HG03442 (cell line): ENCODE measurements around the gene C11orf16.
"Not testable (repeated sequence)": the region's sequence is repeated elsewhere in the genome, so short reads cannot be mapped to it uniquely, and the experiment has no call there.

ENCODE experiments used
- ATAC-seq: cut with Tn5 transposase; IDR thresholded peaks from one replicate; pipeline ENCODE4 v1.9.1; 2021; ENCODE audit warnings: mild to moderate bottlenecking, moderate library complexity; ENCODE audit not compliant: unreplicated experiment

The C11orf16 gene

GRCh38 chr11:8899119-8899753 is 33.5 kb downstream of the C11orf16 start:
- ATAC-seq: no peak

DNA sequence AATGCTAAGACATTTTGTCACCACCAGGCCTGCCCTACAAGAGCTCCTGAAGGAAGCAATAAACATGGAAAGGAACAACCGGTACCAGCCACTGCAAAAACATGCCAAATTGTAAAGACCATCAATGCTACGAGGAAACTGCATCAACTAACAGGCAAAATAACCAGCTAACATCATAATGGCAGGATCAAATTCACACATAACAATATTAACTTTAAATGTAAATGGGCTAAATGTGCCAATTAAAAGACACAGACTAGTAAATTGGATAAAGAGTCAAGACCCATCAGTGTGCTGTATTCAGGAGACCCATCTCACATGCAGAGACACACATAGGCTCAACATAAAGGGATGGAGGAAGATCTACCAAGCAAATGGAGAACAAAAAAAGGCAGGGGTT is 41.6 kb downstream of the C11orf16 start:
- not testable (repeated sequence) for ATAC-seq

DNA sequence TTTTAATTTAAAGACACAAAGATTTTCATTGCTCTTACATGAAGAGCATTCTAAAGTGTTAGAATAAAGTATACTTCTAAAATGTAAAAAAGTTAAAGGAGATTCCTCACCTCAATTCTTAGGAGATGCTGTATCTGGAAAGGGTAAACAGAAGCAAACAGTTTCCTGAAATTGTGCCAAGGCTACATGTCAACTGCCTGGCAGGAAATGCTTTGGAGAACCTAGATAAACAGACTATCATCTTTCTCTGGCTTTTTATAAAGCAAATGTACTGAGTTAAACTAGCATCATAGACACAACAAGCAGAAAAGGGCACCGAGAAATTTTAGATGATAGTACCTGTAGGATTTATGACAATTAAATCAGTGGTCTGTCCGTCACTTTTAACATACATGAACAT is 46.4 kb downstream of the C11orf16 start:
- no peak for ATAC-seq

- ATAC-seq: not testable (repeated sequence)
Measured at GRCh38 chr11:8881585-8881984, 51.2 kb downstream of the C11orf16 start.

DNA sequence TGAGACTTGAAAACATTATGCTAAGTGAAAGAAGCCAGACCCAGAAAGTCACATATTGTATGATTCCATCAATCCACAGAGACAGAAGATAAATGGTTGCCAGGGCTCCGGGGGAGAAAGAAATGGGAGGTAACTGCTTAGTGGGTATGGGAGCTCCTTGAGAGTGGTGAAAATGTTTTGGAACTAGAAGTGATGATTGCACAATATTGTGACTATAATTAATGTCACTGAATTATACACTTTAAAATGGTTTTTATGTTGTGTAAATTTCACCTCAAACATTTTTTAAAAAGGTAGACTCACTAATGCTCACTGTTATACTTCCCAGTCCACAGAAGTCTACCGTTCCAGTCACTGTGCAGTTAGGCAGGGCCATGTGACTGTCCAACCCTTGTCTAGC is 54.0 kb downstream of the C11orf16 start:
- ATAC-seq: no peak

GRCh38 chr11:8873741-8874405 is 58.9 kb downstream of the C11orf16 start:
- ATAC-seq: no peak

DNA sequence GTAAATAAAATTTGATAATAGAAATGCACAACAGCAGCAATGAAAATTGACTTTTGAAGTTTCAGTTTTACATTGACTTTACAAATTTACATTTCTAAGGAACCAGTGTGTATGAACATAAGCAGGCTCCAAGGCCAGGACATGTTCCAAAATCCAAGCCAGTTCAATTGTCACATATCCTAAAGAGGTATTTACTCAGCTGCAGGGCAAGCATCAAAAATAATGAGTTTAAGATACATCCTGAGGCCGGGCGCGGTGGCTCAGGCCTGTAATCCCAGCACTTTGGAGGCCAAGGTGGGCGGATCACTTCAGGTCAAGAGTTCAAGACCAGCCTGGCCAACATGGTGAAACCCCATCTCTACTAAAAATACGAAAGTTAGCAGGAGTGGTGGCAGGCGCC is 60.8 kb downstream of the C11orf16 start:
- ATAC-seq: no peak

GRCh38 chr11:8871171-8871775 is 61.5 kb downstream of the C11orf16 start:
- no peak for ATAC-seq

GRCh38 chr11:8870411-8871170 is 62.2 kb downstream of the C11orf16 start:
- ATAC-seq: no peak
